Right lung (tissue), 5 donors: ENCODE data around the gene PTPRD. TPM values are rescaled to one million over a fixed set of nuclear protein-coding genes. Genes with fewer than 3 reads are reported as not detected.

Experiments
- DNase-seq, 2 donors: peaks; one replicate each; pipeline ENCODE4 v3.0.0-alpha.2; 2013
- polyA plus RNA-seq, 5 donors: library from polyadenylated mRNA; unstranded; fragments of 120-200 nt; gene quantifications; one replicate each; pipeline versions ENCODE4 v1.2.1 to v1.2.3, GENCODE V29; 2013; ENCODE audit warnings: inconsistent platforms in 1 of 5, low replicate concordance in 1 of 5; ENCODE audit not compliant: insufficient read length in 5 of 5, insufficient read depth in 1 of 5

PTPRD gene
- polyA plus RNA-seq, 5 donors: 117 to 156 (median 130) TPM

- no peak for DNase-seq
These were observed 2221.2 kb downstream of the PTPRD start for GRCh38 chr9:8391566-8391965.

DNA sequence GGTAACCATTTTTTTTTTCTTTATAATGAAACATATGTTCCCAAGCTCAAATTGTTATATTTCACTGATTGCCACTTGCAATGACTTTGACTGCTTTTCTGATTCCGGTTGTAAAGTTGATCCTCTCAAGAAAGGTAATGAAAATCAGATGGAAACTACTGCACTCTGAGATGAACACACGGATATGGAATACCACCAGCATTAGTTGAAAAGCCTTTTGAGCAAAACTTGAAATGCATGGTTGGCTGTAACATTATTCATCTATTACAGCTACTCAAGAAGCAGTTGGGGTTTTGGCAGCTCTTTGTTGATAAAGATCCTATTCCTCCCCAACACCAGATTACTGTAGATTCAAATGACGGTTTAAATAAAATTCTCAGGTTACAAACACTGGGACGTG is 2221.7 kb downstream of the PTPRD start:
- DNase-seq: no peak

DNA sequence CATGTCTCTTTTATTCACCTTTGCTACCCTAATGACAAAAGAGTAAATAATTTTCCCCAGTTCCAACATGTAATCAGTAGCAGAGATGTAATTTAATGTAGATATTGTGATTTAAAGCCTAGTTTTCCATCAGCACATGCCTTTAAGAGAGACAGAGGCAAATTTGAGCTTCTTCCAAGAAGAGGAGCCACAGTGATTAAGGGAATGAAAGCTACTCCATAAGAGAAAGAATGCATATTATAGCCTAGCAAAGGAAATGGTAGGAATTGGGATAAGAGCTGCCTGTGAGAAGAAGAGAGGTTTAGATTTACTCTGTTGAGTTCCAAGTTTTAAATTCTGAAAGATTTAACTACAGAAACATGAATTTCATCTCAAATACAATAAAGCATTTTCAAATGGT is 2222.2 kb downstream of the PTPRD start:
- DNase-seq: no peak

DNA sequence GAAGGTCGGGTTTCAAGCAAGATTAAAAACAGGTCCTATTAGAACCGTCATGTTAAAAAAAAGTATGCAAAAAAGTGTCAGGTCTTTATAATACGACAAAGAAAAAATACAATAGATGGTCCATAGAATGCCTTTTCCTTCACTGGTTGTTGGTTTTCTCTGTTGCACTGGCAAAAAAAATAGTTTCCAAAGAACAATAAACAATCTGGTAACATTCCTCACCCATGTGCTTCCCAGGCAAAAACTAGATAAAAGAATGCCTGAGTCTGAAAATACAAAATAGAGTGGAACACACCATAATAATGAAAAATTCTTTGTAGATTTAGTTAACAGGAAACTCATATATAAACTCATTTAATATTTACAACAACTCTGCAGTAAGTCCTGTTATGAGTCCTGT is 2223.3 kb downstream of the PTPRD start:
- no peak for DNase-seq

- no peak for DNase-seq
These were observed 2224.7 kb downstream of the PTPRD start for GRCh38 chr9:8388132-8388531.

DNA sequence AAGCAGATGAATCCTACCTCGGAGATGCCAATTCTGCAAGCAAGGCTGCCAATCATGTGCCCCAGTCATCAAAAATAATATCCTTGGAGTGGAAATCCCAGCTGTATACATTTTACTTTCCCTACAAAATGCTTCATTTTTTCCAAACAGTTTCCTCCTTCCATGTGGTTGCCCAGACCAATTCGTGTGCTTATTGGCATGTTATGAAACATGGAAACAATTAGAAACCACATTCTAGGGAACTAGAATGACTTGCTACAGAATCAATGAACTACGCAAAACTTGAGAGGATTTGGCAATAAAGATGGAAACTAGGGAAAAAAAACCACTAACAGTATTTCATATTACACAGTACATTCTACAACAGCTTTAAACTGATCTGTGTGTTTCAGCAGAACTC is 2228.7 kb downstream of the PTPRD start:
- DNase-seq: no peak

GRCh38 chr9:8382777-8383527 is 2229.8 kb downstream of the PTPRD start:
- DNase-seq: no peak

DNA sequence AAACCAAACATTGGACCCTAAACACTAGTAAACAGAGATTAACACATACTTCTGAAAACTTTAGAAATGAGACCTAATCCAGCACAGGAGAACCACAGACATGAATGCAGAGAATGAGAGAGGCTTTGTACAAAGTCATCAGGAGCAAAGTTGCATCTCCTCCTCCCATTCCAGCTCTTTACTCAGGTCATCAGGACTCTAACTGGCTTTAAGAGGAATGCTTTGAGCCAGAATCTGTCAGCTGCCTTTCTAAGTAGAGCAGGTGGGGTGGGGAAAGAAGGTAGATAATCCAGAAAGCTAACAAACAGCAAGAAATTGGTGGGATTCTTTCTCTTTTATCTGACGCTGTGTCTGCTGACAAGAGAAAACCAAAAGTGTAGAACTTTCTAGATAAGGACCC is 2230.5 kb downstream of the PTPRD start:
- DNase-seq: no peak

- DNase-seq: peak in 1 of 2 donors; percentile 38
These were observed 2231.2 kb downstream of the PTPRD start for GRCh38 chr9:8381601-8382000.

- DNase-seq: no peak
These were observed 2238.3 kb downstream of the PTPRD start for GRCh38 chr9:8374471-8374870.

DNA sequence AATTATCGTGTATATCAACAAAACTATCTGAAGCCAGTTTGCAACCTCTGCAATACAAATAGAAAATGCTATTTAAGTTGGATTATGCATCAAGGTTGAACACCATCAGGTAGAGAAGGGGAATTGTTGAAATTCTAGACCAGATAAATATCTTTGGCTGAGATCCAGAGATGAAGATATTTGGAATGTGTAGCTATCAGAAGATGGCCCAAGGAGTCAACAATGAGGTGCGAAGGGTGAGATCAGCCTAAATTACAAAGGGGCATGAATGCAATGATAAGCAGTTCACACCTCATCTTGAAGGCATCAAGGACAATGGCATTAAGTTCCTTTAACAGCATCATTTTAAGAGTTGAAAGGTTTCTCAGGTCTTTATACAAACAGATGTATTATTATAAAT is 2241.1 kb downstream of the PTPRD start:
- no peak for DNase-seq

DNA sequence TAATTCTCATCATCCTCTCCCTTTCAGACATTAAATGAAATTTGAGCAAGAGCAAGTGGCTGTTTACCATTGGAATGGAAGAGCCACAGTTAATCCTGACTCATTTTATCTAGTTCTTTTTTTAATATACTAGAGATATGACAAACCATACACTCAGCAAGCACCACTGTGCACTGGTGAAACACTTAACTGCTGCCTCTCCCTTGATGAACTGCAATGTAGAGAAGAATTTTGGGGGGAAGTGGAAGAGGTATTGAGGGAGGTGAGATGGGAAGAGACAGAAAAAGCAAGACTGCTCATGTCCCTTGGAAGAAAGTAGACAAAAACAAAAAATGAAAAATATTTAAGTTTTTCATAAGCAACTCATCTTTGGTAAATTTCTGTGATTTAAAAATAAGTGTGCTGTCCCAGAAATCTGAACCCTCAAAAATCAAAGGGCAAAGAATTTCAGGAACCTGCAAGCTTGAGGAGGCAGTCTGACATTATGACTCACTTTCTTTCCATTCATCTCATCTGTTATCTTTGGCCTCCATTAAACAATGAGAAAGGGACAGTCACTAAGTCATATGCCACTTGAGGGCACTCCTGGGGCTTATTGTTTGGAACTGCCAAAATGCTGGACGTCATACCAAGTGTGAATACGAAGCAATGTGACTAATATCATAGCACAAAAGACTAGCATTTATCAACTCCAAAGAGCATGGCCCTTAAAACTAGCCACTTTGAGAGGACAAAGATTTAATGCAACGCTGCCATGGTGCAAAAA is 2246.5 kb downstream of the PTPRD start:
- DNase-seq: no peak

DNA sequence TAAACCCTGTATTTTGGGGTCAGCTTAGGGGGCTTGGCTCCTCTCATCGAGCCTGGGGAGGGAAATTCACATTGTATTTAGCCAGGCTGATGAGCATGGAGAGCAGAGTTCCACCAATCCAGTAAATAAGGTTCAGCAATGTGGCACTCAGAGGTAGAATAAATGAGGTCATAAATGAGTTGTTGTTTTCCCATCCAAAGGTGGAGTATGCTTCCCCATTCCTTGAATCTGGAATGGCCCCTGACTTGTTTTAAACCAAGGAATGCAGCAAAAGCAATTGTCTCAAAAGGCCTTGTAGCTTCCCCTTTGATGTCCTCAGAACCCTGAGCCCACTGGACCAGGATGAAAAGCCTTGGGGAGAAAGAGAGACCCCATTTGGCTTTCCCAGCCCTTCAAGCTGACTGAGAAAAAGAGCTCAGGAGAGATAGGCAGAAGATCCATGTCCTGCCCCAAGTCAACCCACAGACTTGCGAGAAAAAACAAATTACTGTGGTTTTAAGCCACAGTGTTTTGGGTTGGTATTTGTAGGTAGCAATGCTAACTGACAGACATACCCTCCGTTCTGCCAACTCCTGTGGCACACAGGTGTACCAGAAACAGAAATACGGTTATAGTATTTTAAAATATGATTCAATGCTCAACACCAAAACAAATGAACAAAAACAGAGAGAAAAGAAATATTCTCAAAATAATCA is 2247.2 kb downstream of the PTPRD start:
- no peak for DNase-seq

DNA sequence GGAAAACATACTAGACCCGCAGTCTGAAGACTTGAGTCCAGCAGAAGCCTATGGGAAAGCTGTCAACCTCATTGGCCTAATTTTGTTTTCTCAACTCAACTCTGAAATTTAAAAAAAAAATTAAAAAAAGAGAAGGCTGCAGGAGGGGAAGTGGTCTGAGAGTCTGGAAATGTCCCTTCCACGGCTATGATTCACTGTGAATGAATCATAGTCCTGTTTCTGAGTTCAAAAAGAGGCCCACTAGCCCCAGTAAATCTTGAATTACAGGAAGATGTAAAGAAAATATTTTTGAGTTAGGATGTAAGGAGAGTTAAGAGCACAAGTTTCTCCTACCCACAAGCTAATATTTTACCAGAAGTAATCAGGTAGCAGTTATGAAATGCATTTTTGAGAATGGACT is 2247.8 kb downstream of the PTPRD start:
- DNase-seq: no peak

- DNase-seq: no peak
These were observed 2248.6 kb downstream of the PTPRD start for GRCh38 chr9:8364026-8364752.

- no peak for DNase-seq
These were observed 2250.6 kb downstream of the PTPRD start for GRCh38 chr9:8362250-8362649.

DNA sequence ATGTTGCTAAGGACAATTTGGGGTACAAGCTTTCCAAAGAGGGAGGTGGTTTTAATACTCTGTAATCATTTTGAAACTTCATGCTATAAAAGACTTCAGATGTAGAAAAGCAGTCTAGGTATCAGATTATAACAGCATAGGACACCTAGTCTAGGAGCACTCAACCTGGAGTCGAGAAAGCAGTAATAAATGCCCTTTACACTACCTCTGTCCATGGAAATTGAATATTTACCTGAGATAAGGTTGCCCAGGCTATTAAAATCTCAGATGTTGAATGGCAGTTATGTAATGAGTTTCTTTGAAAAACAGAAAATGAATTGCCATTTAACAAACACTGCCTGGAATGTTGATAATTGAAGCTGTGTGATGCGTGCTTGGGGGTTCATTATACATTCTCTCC is 2251.4 kb downstream of the PTPRD start:
- DNase-seq: no peak

GRCh38 chr9:8356406-8356805 is 2256.4 kb downstream of the PTPRD start:
- DNase-seq: peak; percentile 76 to 80

DNA sequence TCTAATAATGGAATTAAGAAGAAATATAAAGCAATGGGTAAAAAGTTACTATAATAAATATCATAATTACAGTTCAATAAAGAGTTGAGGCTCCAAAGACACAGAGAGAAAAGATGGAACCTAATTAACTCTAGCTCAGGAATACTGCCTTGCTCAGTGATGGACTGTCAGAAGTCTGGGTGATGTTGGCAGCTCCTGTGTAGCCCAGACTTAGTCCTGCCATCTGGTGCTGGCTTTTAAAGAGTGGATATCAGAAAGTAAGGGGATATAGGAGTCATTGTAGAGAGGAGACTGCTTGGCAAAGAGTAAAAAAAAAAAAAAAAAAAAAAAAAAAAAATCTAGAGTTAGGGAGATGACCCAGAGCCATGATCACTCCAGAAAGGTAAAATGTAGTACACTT is 2261.4 kb downstream of the PTPRD start:
- no peak for DNase-seq

DNA sequence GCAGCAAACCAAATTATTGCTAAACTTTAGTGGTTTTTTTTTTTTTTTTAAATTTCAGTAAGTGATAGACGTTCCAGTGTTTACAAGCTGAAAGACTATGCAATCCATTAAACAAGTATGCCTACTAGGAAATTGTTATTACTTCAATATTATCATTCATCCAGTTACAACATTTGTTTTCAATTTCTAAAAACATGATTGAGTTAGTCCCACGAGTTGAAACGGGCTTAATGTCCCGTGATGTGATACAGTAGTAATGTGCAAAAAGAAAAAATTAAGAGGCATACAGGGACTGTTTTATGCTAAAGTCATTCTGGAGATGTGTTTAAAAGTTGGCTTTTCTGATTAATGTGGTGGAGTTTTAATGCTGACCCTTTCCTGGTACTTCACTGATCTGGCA is 2262.9 kb downstream of the PTPRD start:
- no peak for DNase-seq

DNA sequence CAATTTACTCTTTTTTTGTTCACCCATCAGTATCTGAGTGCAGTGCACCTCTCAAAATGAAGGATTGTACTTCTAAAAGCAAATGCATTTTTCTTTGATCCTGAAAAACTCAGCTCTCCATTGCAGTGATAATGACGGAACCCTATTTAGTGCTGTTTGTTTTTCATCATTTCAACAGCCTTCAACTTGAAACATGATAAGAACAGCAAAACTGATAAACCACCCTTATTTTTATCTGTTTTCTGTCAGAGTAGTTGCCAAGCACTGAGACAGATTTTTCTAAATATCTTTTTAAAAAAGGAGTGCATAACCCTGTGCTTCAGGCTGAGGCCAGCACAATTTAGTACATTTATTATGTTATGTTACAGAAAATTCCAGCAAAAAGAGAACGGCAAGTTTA is 2263.4 kb downstream of the PTPRD start:
- DNase-seq: no peak

DNA sequence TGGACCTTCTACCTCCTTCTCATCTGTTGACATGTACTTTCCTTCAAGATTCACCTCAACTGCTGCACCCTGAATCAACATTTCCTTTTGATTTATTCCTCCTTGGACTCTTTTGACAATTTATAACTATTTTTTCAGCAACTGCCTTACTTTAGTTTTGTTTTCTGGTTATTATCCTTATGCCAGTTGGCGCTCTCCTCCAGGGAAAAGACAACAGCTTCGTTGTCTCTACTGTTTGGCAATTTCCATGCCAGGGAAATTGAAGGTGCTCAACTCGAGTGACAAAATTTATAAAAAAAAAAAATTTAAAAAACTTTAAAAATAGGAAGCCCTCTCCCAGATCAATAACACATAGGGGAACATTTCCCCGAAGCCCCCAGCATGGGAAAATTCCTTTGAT is 2264.0 kb downstream of the PTPRD start:
- DNase-seq: no peak
